Fibroblast of the aortic adventitia (primary cell): ENCODE results near the gene INAVA. TPM values are rescaled to one million over a fixed set of nuclear protein-coding genes. Genes with fewer than 3 reads are reported as not detected.

Experiments used
- DNase-seq: peaks from one replicate; pipeline ENCODE4 v3.0.0-alpha.2; 2010; ENCODE audit warnings: low read depth
- H3K4me3 ChIP-seq: 2 replicates; pipeline ENCODE4 v1.5.1; 2011; ENCODE audit warnings: low read depth, mild to moderate bottlenecking, control low read depth, low read length, moderate library complexity
- total RNA-seq: library from RNA; depleted of rRNA; stranded (reverse); fragments of >200 nt; gene quantifications from 2 replicates; pipeline ENCODE4 v1.2.3, GENCODE V29; 2012; ENCODE audit warnings: low replicate concordance
- TF ChIP-seq, protein P1 (sequence below): IDR thresholded peaks from 2 replicates; pipeline ENCODE4 v1.5.1; 2011; ENCODE audit warnings: mild to moderate bottlenecking, low read length, control low read depth, inconsistent platforms; ENCODE audit not compliant: insufficient read depth

INAVA gene
- total RNA-seq, 1 donor = not detected

DNA sequence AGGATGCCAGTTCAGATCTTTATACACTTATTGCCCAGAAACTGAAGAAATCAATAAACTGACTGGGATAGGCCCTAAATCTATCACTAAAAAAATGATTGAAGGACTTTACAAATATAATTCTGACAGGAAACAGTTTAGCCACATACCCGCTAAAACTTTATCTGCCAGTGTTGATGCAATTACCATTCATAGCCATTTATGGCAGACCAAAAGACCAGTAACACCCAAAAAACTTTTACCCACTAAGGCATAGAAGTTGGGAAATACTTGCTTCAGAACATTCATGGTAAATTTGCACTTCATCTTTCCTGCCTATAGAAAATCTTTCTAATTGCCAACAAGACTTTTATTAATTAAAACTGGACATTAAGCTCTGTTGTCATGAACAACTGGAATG lies 36.9 kb upstream of the INAVA start:
- no peak overlapping the region for H3K4me3 ChIP-seq
- DNase-seq = no peak

DNA sequence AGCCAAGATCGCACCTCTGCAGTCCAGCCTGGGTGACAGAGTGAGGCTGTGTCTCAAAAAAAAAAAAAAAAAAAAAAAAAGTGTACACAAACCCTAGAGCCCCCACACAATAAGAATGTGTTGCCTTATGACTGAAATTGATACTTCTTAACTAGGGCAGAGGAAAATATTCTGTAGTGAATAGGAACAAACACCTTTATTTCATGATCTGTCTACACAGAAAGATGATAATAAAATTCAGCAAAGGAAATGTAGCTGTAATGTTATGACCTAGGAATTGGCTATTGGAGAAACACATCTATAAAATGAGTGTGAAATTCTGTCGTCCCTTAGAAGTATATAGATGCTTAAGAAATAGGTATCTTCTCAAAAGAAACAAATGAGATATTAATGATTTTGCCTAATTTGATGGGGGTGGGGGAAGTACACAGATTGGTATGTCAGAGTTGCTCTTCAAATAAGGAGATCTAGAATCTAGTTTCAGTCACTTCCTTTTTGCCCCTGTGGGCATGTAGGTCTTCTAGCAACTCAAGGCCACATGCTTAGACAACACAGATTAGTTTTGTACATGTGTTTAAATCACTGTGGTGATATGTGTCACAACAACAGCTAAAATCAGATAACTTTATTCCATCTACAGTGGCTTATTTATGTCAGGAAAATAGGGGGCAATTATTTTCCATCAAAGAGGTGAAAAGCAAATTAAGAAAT lies 32.6 kb upstream of the INAVA start:
- TF ChIP-seq, protein P1, sequence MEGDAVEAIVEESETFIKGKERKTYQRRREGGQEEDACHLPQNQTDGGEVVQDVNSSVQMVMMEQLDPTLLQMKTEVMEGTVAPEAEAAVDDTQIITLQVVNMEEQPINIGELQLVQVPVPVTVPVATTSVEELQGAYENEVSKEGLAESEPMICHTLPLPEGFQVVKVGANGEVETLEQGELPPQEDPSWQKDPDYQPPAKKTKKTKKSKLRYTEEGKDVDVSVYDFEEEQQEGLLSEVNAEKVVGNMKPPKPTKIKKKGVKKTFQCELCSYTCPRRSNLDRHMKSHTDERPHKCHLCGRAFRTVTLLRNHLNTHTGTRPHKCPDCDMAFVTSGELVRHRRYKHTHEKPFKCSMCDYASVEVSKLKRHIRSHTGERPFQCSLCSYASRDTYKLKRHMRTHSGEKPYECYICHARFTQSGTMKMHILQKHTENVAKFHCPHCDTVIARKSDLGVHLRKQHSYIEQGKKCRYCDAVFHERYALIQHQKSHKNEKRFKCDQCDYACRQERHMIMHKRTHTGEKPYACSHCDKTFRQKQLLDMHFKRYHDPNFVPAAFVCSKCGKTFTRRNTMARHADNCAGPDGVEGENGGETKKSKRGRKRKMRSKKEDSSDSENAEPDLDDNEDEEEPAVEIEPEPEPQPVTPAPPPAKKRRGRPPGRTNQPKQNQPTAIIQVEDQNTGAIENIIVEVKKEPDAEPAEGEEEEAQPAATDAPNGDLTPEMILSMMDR = no peak
- no peak overlapping the region for H3K4me3 ChIP-seq
- DNase-seq = no peak

More for the DNA sequence above, 36.9 kb upstream of the INAVA start:
- TF ChIP-seq, protein P1 = no peak

DNA sequence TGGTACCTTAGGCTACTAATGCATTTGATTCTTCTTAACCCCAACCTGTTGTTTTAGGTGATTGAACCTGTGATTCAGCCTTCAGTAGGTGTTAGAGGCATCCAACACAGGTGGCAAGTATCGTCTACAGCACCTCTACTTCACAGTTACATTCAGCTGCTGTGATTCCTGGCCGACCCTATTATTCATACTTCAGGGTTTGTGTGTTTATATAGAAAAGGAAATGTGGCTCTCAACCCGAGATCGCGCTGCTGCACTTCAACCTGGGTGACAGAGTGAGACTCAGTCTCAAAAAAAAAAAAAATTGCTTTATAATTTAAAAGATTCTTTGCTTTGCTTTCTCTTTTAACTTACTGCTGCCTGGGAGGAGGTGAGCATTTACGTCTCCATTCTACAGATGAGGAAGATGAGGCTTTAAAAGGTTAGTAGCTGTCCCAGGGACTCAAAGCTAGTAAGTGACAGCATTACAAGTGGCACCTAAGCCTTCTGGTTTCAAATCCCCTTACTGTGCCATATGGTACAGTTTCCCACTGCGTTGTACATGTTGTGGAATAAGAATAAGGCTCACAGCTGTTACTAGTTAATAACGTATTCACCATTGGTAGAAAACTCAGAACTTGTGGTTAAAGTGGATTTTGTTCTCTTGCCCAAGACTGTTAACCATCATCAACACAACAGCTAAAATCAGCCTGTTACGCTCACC lies 31.8 kb upstream of the INAVA start:
- no peak overlapping the region for H3K4me3 ChIP-seq
- TF ChIP-seq, protein P1 = no peak
- DNase-seq = no peak

DNA sequence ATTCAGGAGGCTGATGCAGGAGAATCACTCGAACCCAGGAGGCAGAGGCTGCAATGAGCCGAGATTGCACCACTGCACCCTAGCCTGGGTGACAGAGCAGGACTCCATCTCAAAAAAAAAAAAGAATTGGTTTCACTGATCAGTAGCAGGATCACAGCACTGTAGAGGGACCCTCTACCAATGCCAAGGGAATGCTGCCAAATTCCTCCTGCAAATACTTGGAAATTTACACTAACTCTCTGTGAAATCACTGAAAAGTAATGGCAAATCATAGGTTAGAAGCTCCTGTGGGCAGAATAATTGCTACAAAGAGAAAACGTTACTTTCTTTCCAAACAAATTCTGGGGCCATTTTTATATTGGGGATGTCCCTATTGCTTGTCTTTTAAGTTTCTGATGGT lies 28.6 kb upstream of the INAVA start:
- peak; percentile 40 for DNase-seq
- no peak overlapping the region for H3K4me3 ChIP-seq
- TF ChIP-seq, protein P1 = no peak

DNA sequence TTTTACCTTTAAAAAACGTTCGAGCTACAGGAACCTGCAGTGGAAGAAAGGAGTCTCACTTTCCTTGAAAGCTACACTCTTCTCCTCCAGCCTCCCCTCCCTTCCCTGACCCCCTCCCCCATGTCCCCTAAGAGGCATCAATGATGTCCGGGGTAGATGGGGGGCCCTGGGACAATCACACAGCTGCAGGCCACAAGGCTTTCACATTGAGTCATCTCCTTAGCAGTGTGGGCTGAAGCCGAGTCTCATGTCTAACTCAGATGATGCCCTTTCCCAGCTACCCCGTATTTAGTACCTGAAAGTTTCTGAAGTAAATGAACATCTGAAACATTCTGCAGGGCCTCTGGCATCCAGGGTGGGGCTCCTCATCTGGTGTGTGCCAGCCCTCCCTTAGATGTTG lies 28.2 kb upstream of the INAVA start:
- no peak overlapping the region for H3K4me3 ChIP-seq
- DNase-seq = no peak
- TF ChIP-seq, protein P1 = no peak

DNA sequence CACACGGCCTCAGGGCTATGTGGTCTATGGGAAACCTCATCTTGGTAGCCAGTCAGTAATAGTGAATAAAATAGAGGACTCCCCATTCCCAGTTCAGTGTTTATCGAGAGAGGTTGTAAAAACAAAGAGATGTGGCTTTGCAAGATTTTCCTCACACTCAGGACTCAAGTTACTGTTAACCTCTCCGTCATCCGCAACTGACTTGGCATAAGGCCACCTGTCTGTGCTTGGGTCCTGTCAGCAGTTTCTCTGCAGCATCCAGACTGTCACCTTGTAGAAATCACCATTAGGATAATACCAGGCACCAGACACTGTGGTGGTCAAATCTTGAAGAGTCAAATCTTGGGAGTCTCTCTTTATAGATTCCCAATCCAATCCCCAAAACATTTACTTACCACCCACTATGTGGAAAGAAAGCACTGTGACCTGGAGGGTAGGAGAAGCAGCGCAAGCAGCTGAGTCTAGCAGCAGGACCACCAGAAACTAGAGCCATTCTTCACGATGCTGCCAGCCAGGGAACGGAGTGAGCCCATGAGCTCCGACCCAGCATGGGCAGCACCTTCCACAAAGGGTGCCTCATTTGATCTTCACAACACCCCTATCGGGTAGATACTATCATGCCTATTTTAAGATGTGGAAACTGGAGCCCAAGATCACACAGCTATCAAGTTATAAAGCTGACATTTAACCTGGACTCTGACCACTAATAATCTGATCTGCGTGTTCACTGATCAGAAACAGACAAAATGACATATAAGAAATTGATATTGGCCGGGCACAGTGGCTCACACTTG lies 27.5 kb upstream of the INAVA start:
- TF ChIP-seq, protein P1 = no peak
- H3K4me3 ChIP-seq = no peak overlapping the region
- DNase-seq = no peak
